ENCODE measurements around the gene KIF25.

- TF ChIP-seq EZH2 (IDR thresholded peaks at IDR 0.05; ENCODE audit: borderline replicate concordance, insufficient read depth, low read length, poor library complexity, severe bottlenecking) (no peak), POLR2AphosphoS5 (IDR thresholded peaks at IDR 0.05) (no peak), CTCF (IDR thresholded peaks at IDR 0.05; ENCODE audit: poor library complexity, severe bottlenecking) (no peak), REST (IDR thresholded peaks at IDR 0.05; ENCODE audit: borderline replicate concordance) (no peak), EP300 (conservative IDR thresholded peaks at IDR 0.05; ENCODE audit: poor library complexity, severe bottlenecking) (no peak), SMC3 (conservative IDR thresholded peaks at IDR 0.05; ENCODE audit: poor library complexity) (no peak), TAF1 (IDR thresholded peaks at IDR 0.05; ENCODE audit: low read depth) (no peak)
Observed at GRCh38 chr6:168055696-168056489, 58.4 kb downstream of the KIF25 start.
